ENCODE results near the gene ZNF341. TPM values are rescaled to one million over a fixed set of nuclear protein-coding genes. Genes with fewer than 3 reads are reported as not detected.
"Not testable (repeated sequence)": the region's sequence is repeated elsewhere in the genome, so short reads cannot be mapped to it uniquely, and the experiment has no call there.

The ZNF341 gene
- total and polyA plus RNA-seq, 9 of the 15 experiments (the other 6 are each of a cell fraction or from before 2014, with no cell fraction given), result 0.08 to 2.6 (median 1.0) TPM

DNA sequence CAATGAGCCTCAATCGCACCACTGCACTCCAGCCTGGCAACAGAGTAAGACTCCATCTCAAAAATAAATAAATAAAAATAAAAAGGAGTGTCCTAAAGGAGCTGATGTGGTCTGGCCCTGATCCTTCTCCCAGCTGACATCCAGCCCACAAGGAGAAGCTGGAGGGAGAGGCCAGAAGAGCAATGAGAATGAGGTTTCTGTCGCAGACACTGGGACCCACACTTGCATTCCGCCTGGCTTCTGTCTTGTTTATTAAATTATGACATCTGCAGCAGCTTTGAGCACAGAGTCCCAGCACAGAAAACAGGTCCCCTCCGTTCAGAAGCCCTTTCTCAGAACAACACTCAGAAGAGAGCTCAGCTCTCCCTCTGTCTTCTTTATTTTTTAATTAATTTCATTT lies 35.3 kb upstream of the ZNF341 start (continued):
- TF ChIP-seq, protein P1, sequence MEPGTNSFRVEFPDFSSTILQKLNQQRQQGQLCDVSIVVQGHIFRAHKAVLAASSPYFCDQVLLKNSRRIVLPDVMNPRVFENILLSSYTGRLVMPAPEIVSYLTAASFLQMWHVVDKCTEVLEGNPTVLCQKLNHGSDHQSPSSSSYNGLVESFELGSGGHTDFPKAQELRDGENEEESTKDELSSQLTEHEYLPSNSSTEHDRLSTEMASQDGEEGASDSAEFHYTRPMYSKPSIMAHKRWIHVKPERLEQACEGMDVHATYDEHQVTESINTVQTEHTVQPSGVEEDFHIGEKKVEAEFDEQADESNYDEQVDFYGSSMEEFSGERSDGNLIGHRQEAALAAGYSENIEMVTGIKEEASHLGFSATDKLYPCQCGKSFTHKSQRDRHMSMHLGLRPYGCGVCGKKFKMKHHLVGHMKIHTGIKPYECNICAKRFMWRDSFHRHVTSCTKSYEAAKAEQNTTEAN (CRISPR knock-in tag; IDR thresholded peaks at IDR 0.05), result no peak
- TF ChIP-seq, protein P2, sequence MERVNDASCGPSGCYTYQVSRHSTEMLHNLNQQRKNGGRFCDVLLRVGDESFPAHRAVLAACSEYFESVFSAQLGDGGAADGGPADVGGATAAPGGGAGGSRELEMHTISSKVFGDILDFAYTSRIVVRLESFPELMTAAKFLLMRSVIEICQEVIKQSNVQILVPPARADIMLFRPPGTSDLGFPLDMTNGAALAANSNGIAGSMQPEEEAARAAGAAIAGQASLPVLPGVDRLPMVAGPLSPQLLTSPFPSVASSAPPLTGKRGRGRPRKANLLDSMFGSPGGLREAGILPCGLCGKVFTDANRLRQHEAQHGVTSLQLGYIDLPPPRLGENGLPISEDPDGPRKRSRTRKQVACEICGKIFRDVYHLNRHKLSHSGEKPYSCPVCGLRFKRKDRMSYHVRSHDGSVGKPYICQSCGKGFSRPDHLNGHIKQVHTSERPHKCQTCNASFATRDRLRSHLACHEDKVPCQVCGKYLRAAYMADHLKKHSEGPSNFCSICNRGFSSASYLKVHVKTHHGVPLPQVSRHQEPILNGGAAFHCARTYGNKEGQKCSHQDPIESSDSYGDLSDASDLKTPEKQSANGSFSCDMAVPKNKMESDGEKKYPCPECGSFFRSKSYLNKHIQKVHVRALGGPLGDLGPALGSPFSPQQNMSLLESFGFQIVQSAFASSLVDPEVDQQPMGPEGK (CRISPR knock-in tag; IDR thresholded peaks at IDR 0.05; ENCODE audit: borderline replicate concordance), result no peak

DNA sequence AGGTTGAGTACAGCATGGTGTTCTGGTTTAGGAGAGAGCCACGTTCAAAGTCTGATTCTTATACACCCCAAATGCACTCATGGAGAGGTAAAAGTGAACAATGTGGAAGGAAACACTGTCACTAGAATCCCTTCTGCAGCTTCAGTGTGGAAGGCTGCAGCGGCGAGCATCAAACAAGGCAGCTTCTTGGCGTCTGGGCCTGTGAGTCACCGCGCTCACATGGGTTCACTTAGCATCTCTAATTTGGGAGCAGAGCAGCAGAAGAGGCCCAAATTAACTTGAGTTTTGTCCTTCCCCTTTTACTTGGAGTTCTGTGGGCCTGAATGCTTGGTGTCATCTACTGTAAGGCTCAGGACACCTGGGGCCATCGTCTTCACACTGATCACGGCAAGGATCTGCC lies 34.7 kb upstream of the ZNF341 start:
- DNase-seq (ENCODE audit: extremely low read depth in 1 of 4, low spot score in 3 of 4), result no peak
- BruUV-seq (replicated peaks), result no TSS peak
- no peaks in the 10 kb centered on the region for H3K9me1 ChIP-seq (ENCODE audit: control insufficient read depth, insufficient read depth, low read length)
- intact Hi-C loops (cut with micrococcal nuclease) (no loop called here), in situ Hi-C loops (cut with MboI) (no loop called here)
- TF ChIP-seq PHF8 (IDR thresholded peaks at IDR 0.05; ENCODE audit: borderline replicate concordance, low read length), result no peak
- no peak for TF ChIP-seq MIER1 (IDR thresholded peaks at IDR 0.05; ENCODE audit: low read depth)
- no peak overlapping the region for H3K27ac ChIP-seq (ENCODE audit: extremely low read depth, low read depth, low read length)
- no peaks in the 10 kb centered on the region for H3K36me3 ChIP-seq (ENCODE audit: control insufficient read depth, insufficient read depth, low read length)
- 42% methylated on average over 8 of the region's 8 CpGs for WGBS (ENCODE audit: insufficient coverage, low coverage, missing lambda C conversion rate)
- no peak overlapping the region; the same call in 1 of the 2 replicates for H2AFZ ChIP-seq (ENCODE audit: low read depth, low read length)
- H3K27me3 ChIP-seq (ENCODE audit: control insufficient read depth in 2 of 2, insufficient read depth in 2 of 2, low read length in 2 of 2), result no peaks in the 10 kb centered on the region
- no peak overlapping the region for H3K4me3 ChIP-seq
- H3K79me2 ChIP-seq (ENCODE audit: control insufficient read depth, insufficient read depth, low read length), result no peaks in the 10 kb centered on the region
- no peaks in the 10 kb centered on the region for H4K20me1 ChIP-seq (replicated peaks; ENCODE audit: control insufficient read depth, insufficient read depth, low read length)
- peaks cover 2 to 4% of the 10 kb centered on the region in 2 experiments; a peak in 3 of 5 replicates for H3K4me1 ChIP-seq (replicated peaks in 1 of 2; ENCODE audit: control insufficient read depth in 2 of 2, insufficient read depth in 2 of 2, low read length in 2 of 2)
- POLR2A ChIA-PET, result interaction anchor here (0.6 to 0.9 kb wide), 2 partner anchors 17 to 22 kb away, joined by 3 read pairs; no protein-coding TSS in a partner anchor
- FAIRE-seq, result peak; percentile 67
- CTCF ChIA-PET (ENCODE audit: low intra/inter-chr PET ratio), result no interaction called here
- ATAC-seq, result peak; percentile 27; the same call in 1 of the 3 replicates
- no peak overlapping the region for H3K4me2 ChIP-seq (ENCODE audit: insufficient read depth, low read length)
- H3K9ac ChIP-seq (ENCODE audit: insufficient read depth in 1 of 2, low read depth in 2 of 2, low read length in 2 of 2), result no peak overlapping the region
- H3K9me3 ChIP-seq (replicated peaks; ENCODE audit: control insufficient read depth, insufficient read depth, low read depth, low read length), result no peaks in the 10 kb centered on the region

DNA sequence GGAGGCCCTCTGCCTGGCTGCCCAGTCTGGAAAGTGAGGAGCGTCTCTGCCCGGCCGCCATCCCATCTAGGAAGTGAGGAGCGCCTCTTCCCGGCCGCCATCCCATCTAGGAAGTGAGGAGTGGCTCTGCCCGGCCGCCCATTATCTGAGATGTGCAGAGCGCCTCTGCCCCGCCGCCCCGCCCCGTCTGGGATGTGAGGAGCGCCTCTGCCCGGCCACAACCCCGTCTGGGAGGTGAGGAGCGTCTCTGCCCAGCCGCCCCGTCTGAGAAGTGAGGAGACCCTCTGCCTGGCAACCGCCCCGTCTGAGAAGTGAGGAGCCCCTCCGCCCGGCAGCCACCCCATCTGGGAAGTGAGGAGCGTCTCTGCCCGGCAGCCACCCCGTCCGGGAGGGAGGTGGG lies 32.8 kb upstream of the ZNF341 start:
- H3K9me3 ChIP-seq (replicated peaks; ENCODE audit: control insufficient read depth, insufficient read depth, low read depth, low read length); H3K4me3 ChIP-seq; H3K27ac ChIP-seq (ENCODE audit: extremely low read depth, low read depth, low read length); intact Hi-C loops (cut with micrococcal nuclease); POLR2A ChIA-PET; H3K79me2 ChIP-seq (ENCODE audit: control insufficient read depth, insufficient read depth, low read length); ATAC-seq; H4K20me1 ChIP-seq (replicated peaks; ENCODE audit: control insufficient read depth, insufficient read depth, low read length); DNase-seq (ENCODE audit: extremely low read depth in 1 of 4, low spot score in 3 of 4); H3K36me3 ChIP-seq (ENCODE audit: control insufficient read depth, insufficient read depth, low read length); BruUV-seq (replicated peaks); in situ Hi-C loops (cut with MboI); FAIRE-seq; H2AFZ ChIP-seq (ENCODE audit: low read depth, low read length); H3K27me3 ChIP-seq (ENCODE audit: control insufficient read depth in 2 of 2, insufficient read depth in 2 of 2, low read length in 2 of 2); H3K4me1 ChIP-seq (replicated peaks in 1 of 2; ENCODE audit: control insufficient read depth in 2 of 2, insufficient read depth in 2 of 2, low read length in 2 of 2); H3K4me2 ChIP-seq (ENCODE audit: insufficient read depth, low read length); H3K9me1 ChIP-seq (ENCODE audit: control insufficient read depth, insufficient read depth, low read length); H3K9ac ChIP-seq (ENCODE audit: insufficient read depth in 1 of 2, low read depth in 2 of 2, low read length in 2 of 2): not testable (repeated sequence)
- CTCF ChIA-PET (ENCODE audit: low intra/inter-chr PET ratio), result interaction anchor here (0.7 kb wide), 1 partner anchor 33 kb away, joined by 3 read pairs; no protein-coding TSS in a partner anchor
- WGBS (ENCODE audit: insufficient coverage, low coverage, missing lambda C conversion rate), result 33% methylated on average over 14 of the region's 27 CpGs

All from K562 (cell line).